ENCODE measurements around the gene JTB. TPM values are rescaled to one million over a fixed set of nuclear protein-coding genes. Genes with fewer than 3 reads are reported as not detected.

The JTB gene
- total and polyA plus RNA-seq, 9 donors: 77.5 to 207 (median 88.6) TPM

DNA sequence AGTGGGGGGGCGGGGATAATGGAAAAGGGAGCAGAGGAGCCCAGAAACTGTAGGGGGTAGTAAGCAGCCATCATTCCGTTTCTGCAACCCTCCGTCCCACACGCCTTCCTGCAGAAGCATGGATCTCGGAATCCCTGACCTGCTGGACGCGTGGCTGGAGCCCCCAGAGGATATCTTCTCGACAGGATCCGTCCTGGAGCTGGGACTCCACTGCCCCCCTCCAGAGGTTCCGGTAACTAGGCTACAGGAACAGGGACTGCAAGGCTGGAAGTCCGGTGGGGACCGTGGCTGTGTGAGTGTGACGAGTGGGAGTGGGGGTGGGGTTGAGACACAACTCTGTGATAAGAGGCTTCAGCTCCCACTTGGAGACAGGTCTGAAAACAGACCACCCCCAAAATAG, 9.1 kb downstream of the JTB start:
- peak in 1 of 5 donors; percentile 42 for DNase-seq
- intact Hi-C loops (cut with DNase I): loop anchor here in 1 of 4 donors (10.0 kb wide), 1 partner anchor 414 kb away; no protein-coding TSS in a partner anchor
- Histone ChIP-seq H3K4me1 (ENCODE audit: insufficient read depth) (peaks cover 7% of the 10 kb centered on the region), H3K4me3 (peak overlapping the region; percentile 69), H3K36me3 (no peaks in the 10 kb centered on the region), H3K27me3 (no peaks in the 10 kb centered on the region), H3K27ac (peak overlapping the region; percentile 78 to 90), H3K9me3 (no peaks in the 10 kb centered on the region)
- WGBS, 3 donors: 1 to 3% (median 2%) methylated on average over 13 of the region's 13 CpGs
- no peak for TF ChIP-seq POLR2A (IDR thresholded peaks at IDR 0.05)
- TF ChIP-seq, protein P1, sequence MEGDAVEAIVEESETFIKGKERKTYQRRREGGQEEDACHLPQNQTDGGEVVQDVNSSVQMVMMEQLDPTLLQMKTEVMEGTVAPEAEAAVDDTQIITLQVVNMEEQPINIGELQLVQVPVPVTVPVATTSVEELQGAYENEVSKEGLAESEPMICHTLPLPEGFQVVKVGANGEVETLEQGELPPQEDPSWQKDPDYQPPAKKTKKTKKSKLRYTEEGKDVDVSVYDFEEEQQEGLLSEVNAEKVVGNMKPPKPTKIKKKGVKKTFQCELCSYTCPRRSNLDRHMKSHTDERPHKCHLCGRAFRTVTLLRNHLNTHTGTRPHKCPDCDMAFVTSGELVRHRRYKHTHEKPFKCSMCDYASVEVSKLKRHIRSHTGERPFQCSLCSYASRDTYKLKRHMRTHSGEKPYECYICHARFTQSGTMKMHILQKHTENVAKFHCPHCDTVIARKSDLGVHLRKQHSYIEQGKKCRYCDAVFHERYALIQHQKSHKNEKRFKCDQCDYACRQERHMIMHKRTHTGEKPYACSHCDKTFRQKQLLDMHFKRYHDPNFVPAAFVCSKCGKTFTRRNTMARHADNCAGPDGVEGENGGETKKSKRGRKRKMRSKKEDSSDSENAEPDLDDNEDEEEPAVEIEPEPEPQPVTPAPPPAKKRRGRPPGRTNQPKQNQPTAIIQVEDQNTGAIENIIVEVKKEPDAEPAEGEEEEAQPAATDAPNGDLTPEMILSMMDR (IDR thresholded peaks at IDR 0.05): no peak
- no peak for TF ChIP-seq EP300 (IDR thresholded peaks at IDR 0.05)

DNA sequence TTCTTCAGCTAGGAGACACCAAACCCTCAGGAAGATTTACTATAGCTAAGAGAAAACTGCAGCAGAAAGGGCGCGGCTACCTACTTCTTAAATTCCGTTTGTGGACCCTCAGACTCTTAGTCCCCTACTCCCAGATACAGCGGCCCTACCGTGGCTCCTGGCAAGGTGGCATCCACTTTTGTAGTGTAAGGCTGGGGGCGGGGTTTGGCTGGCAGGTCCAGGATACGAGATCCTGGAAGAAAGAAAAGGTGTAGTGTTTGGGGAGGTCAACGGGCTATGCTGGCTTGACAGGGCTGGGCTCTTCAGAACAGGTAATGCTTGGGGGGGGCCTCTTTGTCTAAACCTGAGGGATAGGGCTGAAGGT, 9.5 kb downstream of the JTB start:
- Histone ChIP-seq H3K27ac (peak overlapping the region; percentile 78 to 90), H3K4me1 (ENCODE audit: insufficient read depth) (peaks cover 7% of the 10 kb centered on the region), H3K27me3 (no peaks in the 10 kb centered on the region), H3K36me3 (no peaks in the 10 kb centered on the region), H3K9me3 (no peaks in the 10 kb centered on the region), H3K4me3 (peak overlapping the region; percentile 69)
- intact Hi-C loops (cut with DNase I): loop anchor here in 1 of 4 donors (10.0 kb wide), 1 partner anchor 413 kb away; no protein-coding TSS in a partner anchor
- peak; percentile 54 to 69 (median 67) for DNase-seq
- no peak for TF ChIP-seq POLR2A (IDR thresholded peaks at IDR 0.05)
- TF ChIP-seq, protein P1 (IDR thresholded peaks at IDR 0.05): no peak
- TF ChIP-seq EP300 (IDR thresholded peaks at IDR 0.05): no peak
- WGBS, 3 donors: 0 to 1% (median 1%) methylated on average over 8 of the region's 8 CpGs

DNA sequence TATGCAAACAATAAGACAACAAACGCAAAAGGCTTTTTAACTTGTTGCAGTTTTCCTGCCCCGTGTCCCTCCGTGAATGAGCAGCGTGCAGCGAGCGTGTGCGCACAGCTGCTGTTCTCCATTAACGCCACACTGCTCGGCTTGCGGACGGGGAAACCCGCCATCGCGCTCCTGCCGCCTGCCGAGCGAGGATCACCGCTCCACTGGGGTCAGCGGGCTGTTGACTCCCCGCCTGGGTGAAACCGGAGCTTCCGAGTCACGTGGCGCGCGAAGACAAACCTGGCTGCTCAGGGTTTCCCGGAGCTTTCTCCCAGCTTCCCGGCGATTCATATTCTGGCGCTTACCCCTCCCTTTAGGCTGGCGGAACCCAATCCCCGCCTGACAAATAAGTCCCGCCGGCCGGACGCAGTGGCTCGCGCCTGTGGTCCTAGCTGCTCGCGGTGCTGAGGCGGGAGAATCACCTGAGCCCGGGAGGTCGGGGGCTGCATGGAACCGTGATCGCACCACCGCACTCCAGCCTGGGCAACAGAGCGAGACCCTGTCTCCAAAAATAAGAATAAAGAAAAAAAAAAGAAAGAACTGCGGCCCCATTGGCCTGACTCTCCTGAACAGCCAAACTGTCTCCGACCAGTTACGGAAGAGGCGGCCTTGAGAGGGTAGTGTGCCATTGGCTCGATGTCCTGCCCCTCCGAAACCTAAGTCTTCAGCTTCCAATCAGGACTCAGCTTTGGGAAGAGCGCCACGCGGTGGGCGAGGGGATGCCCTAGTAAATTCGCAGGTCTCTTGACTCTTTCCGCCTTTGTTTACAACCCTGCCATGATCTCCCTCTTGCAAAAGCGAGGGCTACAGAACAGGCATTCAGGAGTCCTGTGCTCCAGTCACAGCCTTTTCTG, 10.1 kb downstream of the JTB start, which contains the start of gene CREB3L4:
Gene CREB3L4 (plus strand): TSS at position 796 of the 893 bp plus-strand sequence. CDS start 624 bp downstream, outside the sequence.
- TF ChIP-seq, protein P1 (IDR thresholded peaks at IDR 0.05): peak; percentile 31 to 48 (median 46)
- TF ChIP-seq POLR2A (IDR thresholded peaks at IDR 0.05) (peak; percentile 66), EP300 (IDR thresholded peaks at IDR 0.05) (peak; percentile 74)
- Histone ChIP-seq H3K27me3 (no peaks in the 10 kb centered on the region), H3K4me1 (ENCODE audit: insufficient read depth) (peaks cover 11% of the 10 kb centered on the region), H3K36me3 (no peaks in the 10 kb centered on the region), H3K27ac (peak within 1 kb of the TSS; percentile 78 to 90), H3K9me3 (no peaks in the 10 kb centered on the region), H3K4me3 (peak within 1 kb of the TSS; percentile 69)
- 0 to 1% (median 0%) methylated on average over 48 to 60 of the region's 60 CpGs for WGBS, 3 donors
- peak; percentile 90 to 94 (median 93) for DNase-seq
- intact Hi-C loops (cut with DNase I): loop anchor here in 1 of 4 donors (10.0 kb wide), 1 partner anchor 413 kb away; no protein-coding TSS in a partner anchor

DNA sequence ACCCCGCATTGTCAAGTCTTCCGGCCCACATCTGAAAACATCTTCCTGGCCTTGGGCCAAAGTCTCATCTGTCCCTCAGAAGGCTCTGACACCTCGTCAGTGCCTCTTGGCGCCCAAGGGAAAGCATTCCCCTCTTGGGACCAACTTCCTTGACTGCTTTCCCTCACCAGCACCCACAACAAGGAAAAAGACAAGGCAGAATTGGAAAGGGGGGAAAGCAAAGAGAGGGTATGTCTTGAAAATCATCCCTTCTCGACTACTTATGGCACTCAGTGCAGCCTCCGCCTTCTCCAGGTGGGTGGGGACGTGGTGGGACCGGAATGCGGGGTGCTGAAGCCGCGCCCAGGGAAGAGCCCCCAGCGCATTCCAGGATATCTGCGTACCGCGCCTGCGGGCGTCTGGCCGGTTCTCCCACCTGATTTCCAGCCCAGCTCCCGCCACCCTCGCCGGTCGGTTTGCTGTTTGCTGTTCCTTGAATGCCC, 13.6 kb downstream of the JTB start:
- DNase-seq: peak in 4 of 5 donors; percentile 37 to 65 (median 57)
- peak overlapping the region; percentile 56 to 95 for H3K27ac ChIP-seq
- no peaks in the 10 kb centered on the region for H3K27me3 ChIP-seq
- no peaks in the 10 kb centered on the region for H3K36me3 ChIP-seq
- intact Hi-C loops (cut with DNase I): loop anchor here in 1 of 4 donors (10.0 kb wide), 1 partner anchor 409 kb away; no protein-coding TSS in a partner anchor
- H3K9me3 ChIP-seq: no peaks in the 10 kb centered on the region
- WGBS, 3 donors: 0 to 2% (median 1%) methylated on average over 22 of the region's 22 CpGs
- TF ChIP-seq EP300 (IDR thresholded peaks at IDR 0.05): no peak
- TF ChIP-seq, protein P1 (IDR thresholded peaks at IDR 0.05): peak in 1 of 3 donors; percentile 17
- peak overlapping the region; percentile 91 for H3K4me3 ChIP-seq
- H3K4me1 ChIP-seq (ENCODE audit: insufficient read depth): peaks cover 25% of the 10 kb centered on the region

Measured in ovary (tissue), 9 donors.